Activated CD8-positive, alpha-beta T cell treated with anti-CD3 and anti-CD28 coated beads for 36 hours (primary cell): ENCODE results near the gene HSPA8. TPM values are rescaled to one million over a fixed set of nuclear protein-coding genes. Genes with fewer than 3 reads are reported as not detected.
"Not testable (repeated sequence)": the region's sequence is repeated elsewhere in the genome, so short reads cannot be mapped to it uniquely, and the experiment has no call there.

Experiments used
- ATAC-seq: fragments of 200-7000 bp; cut with Tn5 transposase; one replicate; pipeline ENCODE4 v1.10.0; 2021; ENCODE audit warnings: mild to moderate bottlenecking, moderate library complexity
- CTCF ChIA-PET: fragments of 350-600 bp; sonication (Branson Sonifier 250); formaldehyde crosslinking; loops from one replicate; lab custom pipeline; 2021; ENCODE audit warnings: antibody characterized with exemption; lab: Charles Lee
- POLR2A ChIA-PET: fragments of 350-600 bp; sonication (Branson Sonifier 250); formaldehyde crosslinking; loops from one replicate; lab custom pipeline; 2021; ENCODE audit warnings: antibody characterized with exemption; lab: Charles Lee
- DNase-seq: peaks from one replicate; pipeline ENCODE4 v3.0.0-alpha.2; 2020
- H3K27ac Mint-ChIP-seq: one replicate; pipeline ENCODE4 v1.8.0; 2021; ENCODE audit warnings: mild to moderate bottlenecking, mixed read lengths
- H3K27me3 Mint-ChIP-seq: one replicate; pipeline ENCODE4 v1.8.0; 2021; ENCODE audit warnings: mixed read lengths
- H3K36me3 Mint-ChIP-seq: one replicate; pipeline ENCODE4 v1.8.0; 2021; ENCODE audit warnings: low read depth, mixed read lengths
- H3K4me1 Mint-ChIP-seq: one replicate; pipeline ENCODE4 v1.8.0; 2021; ENCODE audit warnings: low read depth, mixed read lengths
- H3K4me3 Mint-ChIP-seq: one replicate; pipeline ENCODE4 v1.8.0; 2021; ENCODE audit warnings: mild to moderate bottlenecking, moderate library complexity, mixed read lengths
- H3K9me3 Mint-ChIP-seq: one replicate; pipeline ENCODE4 v1.8.0; 2021; ENCODE audit warnings: mixed read lengths
- CTCF ChIP-seq: fragments of 200-600 bp; IDR thresholded peaks from one replicate; pipeline ENCODE4 v1.8.0; 2022; ENCODE audit warnings: antibody characterized with exemption, mild to moderate bottlenecking
- intact Hi-C: fragments of 100-400 bp; cut with micrococcal nuclease; formaldehyde crosslinking; loops from one replicate; pipeline ENCODE4 v1.10.0; 2022
- total RNA-seq, 2 experiments: library from RNA; stranded (reverse); gene quantifications; one replicate each; pipeline ENCODE4 v1.2.3, GENCODE V29; 2021

The HSPA8 gene
- total RNA-seq, 2 experiments from 2014 or later: 2,808 to 2,816 TPM

GRCh38 chr11:123093739-123094138, 31.8 kb upstream of the HSPA8 start:
- ATAC-seq (no peak), DNase-seq (no peak)
- no peak for TF ChIP-seq CTCF
- Mint-ChIP-seq H3K27me3 (no peaks in the 10 kb centered on the region), H3K9me3 (no peaks in the 10 kb centered on the region), H3K4me3 (no peak overlapping the region), H3K4me1 (no peaks in the 10 kb centered on the region), H3K36me3 (no peaks in the 10 kb centered on the region), H3K27ac (no peak overlapping the region)
- POLR2A ChIA-PET: no interaction called here
- intact Hi-C loops: loop anchor here (10.0 kb wide), 1 partner anchor 281 kb away; no protein-coding TSS in a partner anchor
- CTCF ChIA-PET: interaction anchor here (1.2 to 3.5 kb wide), 4 partner anchors 10 to 168 kb away, joined by 4 to 19 read pairs (median 8); no protein-coding TSS in a partner anchor

GRCh38 chr11:123091506-123091905, 29.6 kb upstream of the HSPA8 start:
- Mint-ChIP-seq H3K27me3 (no peaks in the 10 kb centered on the region), H3K4me1 (peaks cover 9% of the 10 kb centered on the region), H3K27ac (no peak overlapping the region), H3K4me3 (no peak overlapping the region), H3K36me3 (no peaks in the 10 kb centered on the region), H3K9me3 (no peaks in the 10 kb centered on the region)
- no peak for TF ChIP-seq CTCF
- intact Hi-C loops: loop anchor here (10.0 kb wide), 1 partner anchor 283 kb away; no protein-coding TSS in a partner anchor
- POLR2A ChIA-PET: interaction anchor here (0.7 to 1.3 kb wide), 3 partner anchors 11 to 31 kb away, joined by 3 read pairs; no protein-coding TSS in a partner anchor
- DNase-seq (no peak), ATAC-seq (no peak)
- CTCF ChIA-PET: interaction anchor here (0.7 to 5.7 kb wide), 4 partner anchors 12 to 156 kb away, joined by 3 to 25 read pairs (median 11); no protein-coding TSS in a partner anchor

GRCh38 chr11:123090168-123090567, 28.2 kb upstream of the HSPA8 start:
- intact Hi-C loops: loop anchor here (10.0 kb wide), 1 partner anchor 285 kb away; no protein-coding TSS in a partner anchor
- DNase-seq, POLR2A ChIA-PET, H3K36me3 Mint-ChIP-seq, H3K9me3 Mint-ChIP-seq, H3K4me3 Mint-ChIP-seq, ATAC-seq, H3K27ac Mint-ChIP-seq, H3K27me3 Mint-ChIP-seq: not testable (repeated sequence)
- peaks cover 15% of the 10 kb centered on the region for H3K4me1 Mint-ChIP-seq
- CTCF ChIA-PET: interaction anchor here (1.0 to 5.7 kb wide), 4 partner anchors 13 to 171 kb away, joined by 3 to 25 read pairs (median 9); no protein-coding TSS in a partner anchor

- H3K36me3 Mint-ChIP-seq, H3K27ac Mint-ChIP-seq, intact Hi-C loops, H3K27me3 Mint-ChIP-seq, DNase-seq, ATAC-seq, H3K9me3 Mint-ChIP-seq, H3K4me3 Mint-ChIP-seq: not testable (repeated sequence)
- ChIA-PET CTCF (interaction anchor here (0.7 to 5.7 kb wide), 7 partner anchors 10 to 158 kb away, joined by 3 to 25 read pairs (median 4); no protein-coding TSS in a partner anchor), POLR2A (interaction anchor here (0.6 to 10.9 kb wide), 3 partner anchors 16 to 27 kb away, joined by 3 to 67 read pairs (median 3); partner anchors contain the start of gene HSPA8)
- H3K4me1 Mint-ChIP-seq: peaks cover 20% of the 10 kb centered on the region
These were observed 27.0 kb upstream of the HSPA8 start for GRCh38 chr11:123088896-123089295.

- CTCF ChIA-PET: interaction anchor here (1.2 to 5.7 kb wide), 4 partner anchors 8 to 159 kb away, joined by 3 to 25 read pairs (median 10); no protein-coding TSS in a partner anchor
- POLR2A ChIA-PET: interaction anchor here (1.0 to 10.9 kb wide), 3 partner anchors 12 to 26 kb away, joined by 4 to 67 read pairs (median 5); partner anchors contain the start of gene HSPA8
- intact Hi-C loops, H3K27me3 Mint-ChIP-seq, H3K36me3 Mint-ChIP-seq, H3K9me3 Mint-ChIP-seq: not testable (repeated sequence)
- Mint-ChIP-seq H3K4me1 (peaks cover 32% of the 10 kb centered on the region), H3K4me3 (peak overlapping the region; percentile 22), H3K27ac (peak overlapping the region; percentile 70)
- ATAC-seq: peak; percentile 94
- peak; percentile 35 for DNase-seq
These were observed 25.7 kb upstream of the HSPA8 start for GRCh38 chr11:123087657-123088056.

GRCh38 chr11:123086305-123086704, 24.4 kb upstream of the HSPA8 start:
- Mint-ChIP-seq H3K4me1 (peaks cover 32% of the 10 kb centered on the region), H3K36me3 (peaks cover 4% of the 10 kb centered on the region), H3K9me3 (peaks cover 2% of the 10 kb centered on the region), H3K4me3 (no peak overlapping the region), H3K27me3 (no peaks in the 10 kb centered on the region), H3K27ac (peak overlapping the region; percentile 34)
- CTCF ChIA-PET: interaction anchor here (0.7 to 1.6 kb wide), 6 partner anchors 24 to 175 kb away, joined by 3 to 5 read pairs (median 4); no protein-coding TSS in a partner anchor
- DNase-seq (no peak), ATAC-seq (no peak)
- no peak for TF ChIP-seq CTCF
- intact Hi-C loops: no loop called here
- POLR2A ChIA-PET: interaction anchor here (1.0 to 10.9 kb wide), 2 partner anchors 25 to 29 kb away, joined by 4 to 67 read pairs; partner anchors contain the start of gene HSPA8
